Left ventricle myocardium superior (tissue), 1 donor: ENCODE results near the gene SPA17. TPM values are rescaled to one million over a fixed set of nuclear protein-coding genes. Genes with fewer than 3 reads are reported as not detected.

Source experiments
- ATAC-seq: fragments of 200-7000 bp; cut with Tn5 transposase; one replicate; pipeline ENCODE4 v1.9.1; 2020; ENCODE audit warnings: mild to moderate bottlenecking, moderate library complexity
- DNase-seq: peaks from one replicate; pipeline ENCODE4 v3.0.0-alpha.2; 2020
- intact Hi-C: fragments of 100-400 bp; cut with micrococcal nuclease; formaldehyde crosslinking; loops from one replicate; pipeline ENCODE4 v1.11.0; 2022
- total RNA-seq: library from RNA; stranded (reverse); fragmentation: NEBNext Ultra II Directional; extraction: Animal tissue kit (Norgen Biotek cat#: 25700); gene quantifications from one replicate; pipeline ENCODE4 v1.2.1, GENCODE V29; 2021
- donor health status: DM: no; HTN: yes; CAD: no; lungs with severe emphysema.

SPA17 gene
- total RNA-seq, 1 donor from 2014 or later = 1.2 TPM

DNA sequence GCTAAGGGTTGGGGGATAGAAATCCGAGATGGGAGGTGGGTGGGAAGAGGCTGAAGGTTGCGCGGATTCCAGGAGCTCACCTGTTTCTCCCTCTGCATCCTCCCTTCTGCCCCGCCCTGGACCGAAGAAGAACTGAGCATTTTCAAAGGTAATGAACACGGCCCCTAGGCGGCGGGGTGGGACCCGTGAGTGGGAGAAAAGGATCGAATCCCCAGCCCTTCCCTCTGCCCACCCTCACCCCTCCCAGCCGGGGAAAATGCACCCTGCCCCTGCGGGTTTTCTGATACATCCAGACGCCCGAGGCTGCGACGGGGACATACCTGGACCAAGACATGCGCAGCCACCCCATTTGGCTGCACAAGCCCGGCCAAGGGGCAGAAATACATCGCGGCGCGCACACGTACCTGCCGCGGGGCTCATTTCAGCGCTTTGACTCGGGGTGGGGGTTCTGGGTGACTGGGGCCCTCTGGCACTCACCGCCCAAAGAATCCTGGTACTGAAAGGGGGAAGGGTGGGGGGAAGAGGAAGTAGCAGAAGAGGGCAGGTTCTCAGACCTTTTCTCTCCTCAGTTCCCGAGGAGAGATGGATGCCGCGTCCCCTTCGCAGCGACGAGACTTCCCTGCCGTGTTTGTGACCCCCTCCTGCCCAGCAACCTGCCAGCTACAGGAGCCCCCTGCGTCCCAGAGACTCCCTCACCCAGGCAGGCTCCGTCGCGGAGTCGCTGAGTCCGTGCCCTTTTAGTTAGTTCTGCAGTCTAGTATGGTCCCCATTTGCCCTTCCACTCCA is 72.3 kb downstream of the SPA17 start:
- ATAC-seq = no peak
- no peak for DNase-seq
- intact Hi-C loops = no loop called here

DNA sequence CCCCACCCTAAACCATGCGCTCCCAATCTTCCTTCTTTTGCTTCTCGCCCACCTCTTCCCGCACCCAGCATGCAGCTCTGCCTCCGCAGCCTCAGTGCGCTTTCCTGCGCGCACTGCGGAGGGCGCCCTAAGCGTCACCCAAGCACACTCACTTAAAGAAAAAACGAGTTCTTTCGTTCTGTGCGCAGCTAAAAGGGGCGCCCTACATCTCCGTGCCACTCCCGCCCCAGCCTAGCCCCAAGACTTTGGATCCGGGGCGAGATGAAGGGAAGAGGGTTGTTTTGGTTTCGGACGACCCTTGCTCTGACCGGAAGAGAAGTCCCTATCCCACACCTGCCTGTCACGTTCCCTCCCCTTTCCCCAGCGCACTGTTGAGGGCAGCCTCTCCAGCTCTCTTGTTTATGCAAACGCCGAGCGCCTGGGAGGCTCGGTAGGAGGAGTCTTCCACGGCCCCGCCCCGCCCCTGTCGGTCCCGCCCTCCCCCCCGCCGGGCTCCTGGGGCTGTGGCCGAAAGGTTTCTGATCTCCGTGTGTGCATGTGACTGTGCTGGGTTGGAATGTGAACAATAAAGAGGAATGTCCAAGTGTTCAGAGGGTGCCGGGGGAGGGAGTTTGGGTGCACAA is 73.0 kb downstream of the SPA17 start:
- ATAC-seq (peak; percentile 88), DNase-seq (peak; percentile 82)
- intact Hi-C loops = no loop called here

Other genes starting within 250 kb of the SPA17 start
- not detected for gene OR8B4, start 249.0 kb upstream of the SPA17 start, total RNA-seq
- gene OR8B8, start 228.2 kb upstream of the SPA17 start, total RNA-seq = not detected
- not detected for gene OR8B12, start 130.2 kb upstream of the SPA17 start, total RNA-seq
- not detected for gene OR8A1, start 103.9 kb upstream of the SPA17 start, total RNA-seq
- not detected for gene PANX3, start 62.5 kb upstream of the SPA17 start, total RNA-seq
- 20.6 TPM for gene TBRG1, start 51.0 kb upstream of the SPA17 start, total RNA-seq
- gene SIAE, start 165 bp upstream of the SPA17 start, total RNA-seq = 77.7 TPM
- 4.1 TPM for gene NRGN, start 66.0 kb downstream of the SPA17 start, total RNA-seq
- gene VSIG2, start 78.4 kb downstream of the SPA17 start, total RNA-seq = 1.1 TPM
- 40.5 TPM for gene ESAM, start 88.4 kb downstream of the SPA17 start, total RNA-seq
- gene MSANTD2, start 126.5 kb downstream of the SPA17 start, total RNA-seq = 3.4 TPM
- 4.5 TPM for gene ROBO3, start 191.5 kb downstream of the SPA17 start, total RNA-seq
- 27.6 TPM for gene ROBO4, start 224.0 kb downstream of the SPA17 start, total RNA-seq
- gene HEPN1, start 245.3 kb downstream of the SPA17 start, total RNA-seq = not detected